Gastrocnemius medialis (tissue), 4 donors: Measurements from ENCODE around the gene KDM5B.

Experiments
- CTCF ChIP-seq, 5 experiments: fragments of 450-650 bp in 3 of 5; fragments of 200-600 bp in 2 of 5; sonication (generic) in 2 of 5; IDR thresholded peaks in 4 of 5; conservative IDR thresholded peaks in 1 of 5; 1 replicate in 4 of 5; 2 replicates in 1 of 5; pipeline ENCODE4 v1.5.1; 2016 to 2019; ENCODE audit warnings: antibody characterized with exemption in 5 of 5, mild to moderate bottlenecking in 3 of 5, moderate library complexity in 3 of 5
- POLR2A ChIP-seq, 2 donors: fragments of 450-650 bp; IDR thresholded peaks; one replicate each; pipeline ENCODE4 v1.6.1; 2017; ENCODE audit warnings: antibody characterized with exemption in 2 of 2, mild to moderate bottlenecking in 2 of 2, moderate library complexity in 2 of 2

GRCh38 chr1:202825748-202826147 is 17.5 kb upstream of the KDM5B start:
- TF ChIP-seq CTCF (IDR thresholded peaks at IDR 0.05 in 4 of 5, conservative IDR thresholded peaks at IDR 0.05 in 1 of 5) (no peak), POLR2A (IDR thresholded peaks at IDR 0.05) (no peak)
